GM21723 (cell line): ENCODE measurements around the gene PEX5.
"Not testable (repeated sequence)": the region's sequence is repeated elsewhere in the genome, so short reads cannot be mapped to it uniquely, and the experiment has no call there.

ENCODE experiments used
- ATAC-seq: cut with Tn5 transposase; IDR thresholded peaks from one replicate; pipeline ENCODE4 v1.9.1; 2021; ENCODE audit warnings: mild to moderate bottlenecking, moderate library complexity; ENCODE audit not compliant: unreplicated experiment

The PEX5 gene

DNA sequence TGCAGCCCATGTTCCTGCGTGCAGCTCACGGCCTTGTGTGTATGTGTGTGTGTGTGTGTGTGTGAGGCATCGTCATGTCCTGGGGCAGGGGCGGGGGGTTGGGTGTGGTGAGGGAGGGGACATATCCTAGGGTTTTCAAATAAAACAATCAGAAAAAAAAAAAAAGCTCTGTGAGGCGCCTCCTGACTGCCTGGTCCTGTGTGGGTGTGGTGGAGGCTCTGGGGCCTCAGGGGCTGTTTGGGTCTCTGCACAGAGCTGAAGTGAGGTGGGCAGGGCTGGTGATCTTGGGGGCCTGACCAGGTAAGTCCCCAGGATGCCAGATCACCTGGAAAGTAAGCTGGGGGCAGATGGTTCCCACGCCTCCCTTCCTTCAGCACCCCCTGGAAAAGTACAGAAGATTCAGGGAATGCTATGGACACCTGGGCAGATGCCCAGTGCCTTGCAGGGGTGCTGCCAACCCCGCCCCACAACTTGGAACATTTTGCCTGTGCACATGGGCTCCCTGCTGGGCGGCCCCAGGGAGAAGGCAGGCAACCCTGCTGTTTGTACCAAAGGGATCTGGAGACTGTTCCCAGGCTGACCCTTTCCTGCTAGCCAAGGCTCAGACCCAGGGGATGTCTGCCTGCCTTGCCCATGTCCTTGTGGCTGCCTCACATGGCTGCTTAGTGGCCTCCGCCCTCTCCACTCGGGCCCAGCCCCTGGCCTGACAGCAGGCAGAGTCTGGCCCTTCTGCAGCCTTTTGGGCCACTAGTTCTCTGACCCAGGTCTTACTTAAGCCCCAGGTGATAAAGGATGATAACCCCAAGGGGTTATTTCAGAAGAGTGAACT is 30.5 kb upstream of the PEX5 start:
- ATAC-seq: no peak

DNA sequence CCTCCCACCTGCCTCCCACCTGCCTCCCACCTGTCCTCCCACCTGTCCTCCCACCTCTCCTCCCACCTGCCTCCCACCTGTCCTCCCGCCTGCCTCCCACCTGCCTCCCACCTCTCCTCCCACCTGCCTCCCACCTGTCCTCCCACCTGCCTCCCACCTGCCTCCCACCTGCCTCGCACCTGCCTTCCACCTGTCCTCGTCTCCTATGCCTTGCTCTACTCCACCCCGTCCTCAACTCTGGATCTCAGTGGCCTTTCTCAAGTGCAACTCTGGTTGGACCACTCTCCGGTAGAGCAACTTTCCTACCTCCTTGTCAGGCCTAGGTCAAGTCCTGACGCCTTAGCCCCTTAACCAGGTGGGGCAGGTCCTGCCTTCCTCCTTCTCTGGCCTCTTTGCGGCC is 29.3 kb upstream of the PEX5 start:
- ATAC-seq: no peak

- no peak for ATAC-seq
Observed at GRCh38 chr12:7161327-7161726, 28.2 kb upstream of the PEX5 start.

DNA sequence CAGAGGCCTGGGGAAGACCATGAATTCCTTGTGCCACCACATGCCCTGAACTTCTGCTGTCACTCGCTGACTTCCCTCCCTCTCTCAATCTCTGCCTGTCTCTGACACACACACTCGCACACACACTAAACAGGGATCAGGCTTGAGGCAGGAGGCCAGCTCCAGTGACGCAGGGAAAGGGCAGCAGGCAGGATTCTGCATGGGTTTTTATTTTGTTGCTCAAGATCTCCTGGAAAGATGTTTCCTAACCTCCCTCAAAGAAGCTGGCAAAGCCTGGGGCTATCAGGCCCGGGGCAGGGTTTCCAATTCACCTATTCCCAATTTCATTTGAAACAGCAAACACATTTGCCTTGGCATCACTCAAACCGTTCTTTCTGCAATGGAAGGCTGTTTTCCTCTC is 27.7 kb upstream of the PEX5 start:
- ATAC-seq: no peak

DNA sequence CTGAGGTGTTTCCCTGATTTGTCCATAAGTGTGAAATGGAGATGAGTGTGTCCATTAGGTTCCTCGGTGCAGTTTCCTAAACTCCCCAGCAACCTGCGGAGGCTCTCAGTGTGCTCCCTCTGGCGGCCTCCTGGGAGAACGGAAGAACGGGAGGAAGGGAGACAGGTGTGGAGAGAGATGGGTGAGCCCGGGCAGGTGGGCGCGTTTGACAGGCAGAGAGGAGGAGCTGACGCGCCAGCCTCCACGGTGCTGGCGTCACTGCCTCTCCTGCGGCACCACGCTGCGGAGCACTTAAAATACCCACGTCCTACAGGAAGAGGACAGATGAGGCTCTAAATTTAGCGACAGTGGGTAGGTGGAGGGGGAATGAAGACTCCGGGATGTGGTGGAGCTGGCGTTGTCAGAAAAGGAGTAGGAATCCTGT is 26.8 kb upstream of the PEX5 start:
- no peak for ATAC-seq

- ATAC-seq: no peak
Observed at GRCh38 chr12:7169951-7170350, 19.5 kb upstream of the PEX5 start.

- ATAC-seq: no peak
Observed at GRCh38 chr12:7171854-7172253, 17.6 kb upstream of the PEX5 start.

- ATAC-seq: no peak
Observed at GRCh38 chr12:7175493-7175892, 14.0 kb upstream of the PEX5 start.

GRCh38 chr12:7176595-7176994 is 12.9 kb upstream of the PEX5 start:
- ATAC-seq: no peak

DNA sequence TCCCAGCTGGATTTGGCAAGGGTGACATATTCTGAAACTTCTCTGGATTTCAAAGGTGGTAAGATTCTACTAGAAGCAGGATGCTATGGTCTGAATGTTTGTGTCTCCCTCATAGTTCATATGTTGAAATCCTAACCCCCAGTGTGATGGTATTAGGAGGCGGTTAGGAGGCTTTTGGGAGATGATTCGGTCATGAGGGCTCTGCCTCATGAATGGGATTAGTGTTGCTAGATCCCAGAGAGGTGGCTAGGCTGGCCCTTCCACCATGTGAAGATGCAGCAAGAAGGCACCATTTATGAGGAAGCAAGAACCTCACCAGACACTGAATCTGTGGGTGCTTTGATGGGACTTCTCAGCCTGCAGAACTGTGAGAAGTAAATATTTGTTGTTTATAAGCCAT is 11.0 kb upstream of the PEX5 start:
- no peak for ATAC-seq

GRCh38 chr12:7180685-7181084 is 8.8 kb upstream of the PEX5 start:
- ATAC-seq: no peak

DNA sequence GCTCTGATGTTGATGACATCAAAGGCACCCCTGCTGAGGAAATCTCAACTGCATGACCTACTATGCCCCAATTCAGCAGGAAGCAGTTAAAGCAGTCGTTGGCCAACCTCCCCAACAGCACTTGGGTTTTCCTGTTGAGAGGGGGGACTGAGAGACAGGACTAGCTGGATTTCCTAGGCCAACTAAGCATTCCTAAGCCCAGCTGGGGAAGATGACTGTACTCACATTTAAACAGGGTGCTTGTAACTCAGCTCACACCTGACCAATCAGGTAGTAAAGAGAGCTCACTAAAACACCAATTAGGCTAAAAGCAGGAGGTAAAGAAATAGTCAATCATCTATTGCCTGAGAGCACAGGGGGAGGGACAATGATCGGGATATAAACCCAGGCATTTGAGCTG is 3.4 kb upstream of the PEX5 start:
- not testable (repeated sequence) for ATAC-seq

DNA sequence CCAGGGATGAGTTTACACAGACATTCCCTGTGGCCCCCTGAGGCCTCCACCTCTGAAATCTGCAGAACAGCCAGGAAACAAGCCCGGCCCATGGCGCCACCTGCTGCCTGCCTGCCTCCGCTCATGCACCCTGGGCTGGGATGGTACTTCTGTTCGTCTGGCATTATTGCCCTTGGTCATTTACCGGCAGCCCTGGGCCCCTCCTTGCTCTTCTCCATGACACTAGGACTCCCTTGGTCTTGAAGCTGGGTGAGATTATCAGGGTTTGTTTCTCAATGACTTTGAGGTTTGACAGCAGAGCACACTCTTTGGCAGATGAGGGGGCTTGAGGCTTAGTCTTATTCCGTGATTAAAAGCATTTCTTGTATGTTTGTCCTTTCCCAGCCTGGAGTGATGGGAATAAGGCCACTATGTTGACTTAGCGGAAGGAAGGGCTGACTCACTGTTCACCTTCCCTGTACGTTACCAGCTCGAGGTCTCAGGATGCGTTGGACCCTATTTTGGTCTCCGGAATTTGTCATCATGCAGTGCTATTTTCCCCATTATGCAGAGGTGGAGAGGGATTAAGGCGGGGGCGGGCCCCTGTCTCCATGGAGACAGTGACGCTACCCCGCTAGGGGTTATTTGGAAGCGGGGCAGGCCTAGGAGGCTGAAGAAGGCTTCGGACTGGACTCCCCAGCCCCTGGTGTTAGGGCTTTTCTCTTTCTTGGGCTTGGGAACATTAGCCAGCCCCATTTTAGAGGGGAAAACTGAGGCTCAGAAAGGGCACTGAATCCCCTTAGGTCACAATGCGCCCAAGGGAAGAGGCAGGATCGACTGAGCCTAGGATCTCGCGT is 706 bp upstream of the PEX5 start:
- ATAC-seq: peak; percentile 48

- peak; percentile 4 for ATAC-seq
Observed at GRCh38 chr12:7190268-7191055, 976 bp downstream of the PEX5 start.

- no peak for ATAC-seq
Observed at GRCh38 chr12:7193674-7194073, 4.2 kb downstream of the PEX5 start.

- ATAC-seq: no peak
Observed at GRCh38 chr12:7197841-7198240, 8.4 kb downstream of the PEX5 start.

DNA sequence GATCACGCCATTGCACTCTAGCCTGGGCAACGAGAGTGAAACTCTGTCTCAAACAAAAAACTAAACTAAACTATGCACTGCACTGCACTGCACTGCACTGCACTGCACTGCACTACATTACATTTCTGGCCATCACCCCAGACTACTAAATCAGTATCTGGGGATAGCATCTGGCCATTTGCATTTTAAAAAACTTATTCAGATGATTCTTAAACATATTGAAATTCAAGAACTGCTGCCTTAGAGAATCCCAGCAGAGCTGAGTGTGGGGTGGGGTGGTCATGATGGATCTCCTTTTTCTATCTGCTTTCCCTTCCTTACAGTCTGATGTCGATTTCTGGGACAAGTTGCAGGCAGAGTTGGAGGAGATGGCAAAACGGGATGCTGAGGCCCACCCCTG is 13.6 kb downstream of the PEX5 start:
- ATAC-seq: no peak

DNA sequence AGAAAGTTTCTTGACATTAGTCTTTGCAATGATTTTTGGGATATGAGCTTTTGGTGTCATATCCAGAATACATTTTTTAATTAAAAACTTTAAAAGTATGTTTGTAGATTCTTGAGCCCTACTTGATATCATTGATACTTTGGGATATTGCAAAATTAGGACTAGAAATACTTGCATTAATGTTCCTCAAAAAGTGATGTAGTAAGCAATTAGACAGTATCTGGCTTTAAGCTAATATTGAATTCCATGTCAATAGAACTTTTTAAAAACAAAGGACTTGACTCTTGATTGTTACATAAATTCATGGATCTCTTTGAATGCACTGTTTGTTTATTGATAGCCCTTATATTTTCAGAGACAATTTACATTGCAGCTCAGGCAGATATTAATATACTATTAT is 15.6 kb downstream of the PEX5 start:
- no peak for ATAC-seq

DNA sequence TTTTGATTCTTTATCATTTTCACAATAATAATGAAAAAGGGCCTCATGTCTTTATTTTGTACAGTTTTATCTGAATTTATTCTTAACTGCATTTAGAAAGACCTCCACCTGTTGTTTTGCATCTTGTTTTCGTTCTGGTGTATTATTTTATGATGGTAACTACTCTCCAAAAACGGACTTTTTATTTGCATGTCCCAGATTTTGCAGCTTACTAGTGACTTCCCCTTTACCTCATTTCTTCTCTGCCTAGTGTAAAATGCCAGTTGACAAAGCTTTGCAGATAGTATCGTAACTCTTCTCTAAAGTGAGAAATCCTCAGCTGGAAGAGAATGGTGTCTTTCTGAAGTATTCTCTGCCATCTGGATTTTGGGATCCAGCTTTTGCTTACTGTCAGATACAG is 17.2 kb downstream of the PEX5 start:
- ATAC-seq: no peak

- no peak for ATAC-seq
Observed at GRCh38 chr12:7207866-7208625, 18.6 kb downstream of the PEX5 start.

GRCh38 chr12:7209958-7210357 is 20.5 kb downstream of the PEX5 start:
- no peak for ATAC-seq
